Measurements from ENCODE around the gene SLC6A20.
"Not testable (repeated sequence)": the region's sequence is repeated elsewhere in the genome, so short reads cannot be mapped to it uniquely, and the experiment has no call there.

SLC6A20 gene

GRCh38 chr3:45759851-45760250 lies 36.5 kb downstream of the SLC6A20 start:
- no peak for DNase-seq (ENCODE audit: low read depth in 2 of 2)

GRCh38 chr3:45758871-45759270 lies 37.5 kb downstream of the SLC6A20 start:
- no peak for DNase-seq (ENCODE audit: low read depth in 2 of 2)

GRCh38 chr3:45757141-45757540 lies 39.2 kb downstream of the SLC6A20 start:
- not testable (repeated sequence) for DNase-seq (ENCODE audit: low read depth in 2 of 2)

- DNase-seq (ENCODE audit: low read depth in 2 of 2), result no peak
Measured at GRCh38 chr3:45756055-45756454, 40.3 kb downstream of the SLC6A20 start.

GRCh38 chr3:45754461-45754860 lies 41.9 kb downstream of the SLC6A20 start:
- no peak for DNase-seq (ENCODE audit: low read depth in 2 of 2)

- no peak for DNase-seq (ENCODE audit: low read depth in 2 of 2)
Measured at GRCh38 chr3:45753095-45753494, 43.2 kb downstream of the SLC6A20 start.

GRCh38 chr3:45751537-45752242 lies 44.6 kb downstream of the SLC6A20 start:
- no peak for DNase-seq (ENCODE audit: low read depth in 2 of 2)

GRCh38 chr3:45749880-45750279 lies 46.5 kb downstream of the SLC6A20 start:
- DNase-seq (ENCODE audit: low read depth in 2 of 2), result no peak

GRCh38 chr3:45749036-45749600 lies 47.2 kb downstream of the SLC6A20 start:
- DNase-seq (ENCODE audit: low read depth in 2 of 2), result not testable (repeated sequence)

GRCh38 chr3:45748068-45748467 lies 48.3 kb downstream of the SLC6A20 start:
- no peak for DNase-seq (ENCODE audit: low read depth in 2 of 2)

- DNase-seq (ENCODE audit: low read depth in 2 of 2), result no peak
Measured at GRCh38 chr3:45746777-45747622, 49.3 kb downstream of the SLC6A20 start.

- no peak for DNase-seq (ENCODE audit: low read depth in 2 of 2)
Measured at GRCh38 chr3:45746165-45746776, 50.1 kb downstream of the SLC6A20 start.

- DNase-seq (ENCODE audit: low read depth in 2 of 2), result no peak
Measured at GRCh38 chr3:45742461-45743089, 53.8 kb downstream of the SLC6A20 start.

GRCh38 chr3:45741742-45742460 lies 54.4 kb downstream of the SLC6A20 start:
- DNase-seq (ENCODE audit: low read depth in 2 of 2), result no peak

GRCh38 chr3:45741247-45741646 lies 55.1 kb downstream of the SLC6A20 start:
- DNase-seq (ENCODE audit: low read depth in 2 of 2), result no peak

GRCh38 chr3:45739991-45740390 lies 56.3 kb downstream of the SLC6A20 start:
- no peak for DNase-seq (ENCODE audit: low read depth in 2 of 2)

GRCh38 chr3:45737234-45737633 lies 59.1 kb downstream of the SLC6A20 start:
- DNase-seq (ENCODE audit: low read depth in 2 of 2), result no peak

GRCh38 chr3:45736707-45737106 lies 59.6 kb downstream of the SLC6A20 start:
- DNase-seq (ENCODE audit: low read depth in 2 of 2), result no peak

- no peak for DNase-seq (ENCODE audit: low read depth in 2 of 2)
Measured at GRCh38 chr3:45730409-45731154, 65.8 kb downstream of the SLC6A20 start.

GRCh38 chr3:45729614-45730013 lies 66.7 kb downstream of the SLC6A20 start:
- no peak for DNase-seq (ENCODE audit: low read depth in 2 of 2)
